ENCODE results near the gene BAZ2B.
A peak's percentile ranks its signal among the peaks of the same experiment; 100 is the strongest.

BAZ2B gene

GRCh38 chr2:159300586-159300985 is 315.8 kb downstream of the BAZ2B start:
- no peak for DNase-seq

DNA sequence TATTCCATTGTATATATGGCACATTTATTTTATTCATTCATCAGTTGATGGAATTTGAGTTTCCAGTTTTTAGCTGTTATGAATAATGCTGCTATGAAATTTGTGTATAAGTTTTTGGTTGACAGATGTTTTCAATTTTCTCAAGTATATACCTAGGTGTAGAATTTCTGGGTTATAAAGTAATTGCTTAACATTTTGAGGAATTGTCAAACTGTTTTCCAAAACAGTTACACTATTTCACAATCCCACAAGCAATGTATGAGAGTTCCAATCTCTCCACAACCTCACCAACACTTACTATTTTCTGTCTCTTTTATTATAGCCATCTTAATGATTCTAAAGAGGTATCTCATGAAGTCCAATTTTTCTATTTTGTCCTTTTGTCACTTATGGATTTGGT is 317.4 kb downstream of the BAZ2B start:
- DNase-seq, result no peak

GRCh38 chr2:159297042-159297707 is 319.2 kb downstream of the BAZ2B start:
- no peak for DNase-seq

GRCh38 chr2:159292157-159292556 is 324.2 kb downstream of the BAZ2B start:
- DNase-seq, result no peak

DNA sequence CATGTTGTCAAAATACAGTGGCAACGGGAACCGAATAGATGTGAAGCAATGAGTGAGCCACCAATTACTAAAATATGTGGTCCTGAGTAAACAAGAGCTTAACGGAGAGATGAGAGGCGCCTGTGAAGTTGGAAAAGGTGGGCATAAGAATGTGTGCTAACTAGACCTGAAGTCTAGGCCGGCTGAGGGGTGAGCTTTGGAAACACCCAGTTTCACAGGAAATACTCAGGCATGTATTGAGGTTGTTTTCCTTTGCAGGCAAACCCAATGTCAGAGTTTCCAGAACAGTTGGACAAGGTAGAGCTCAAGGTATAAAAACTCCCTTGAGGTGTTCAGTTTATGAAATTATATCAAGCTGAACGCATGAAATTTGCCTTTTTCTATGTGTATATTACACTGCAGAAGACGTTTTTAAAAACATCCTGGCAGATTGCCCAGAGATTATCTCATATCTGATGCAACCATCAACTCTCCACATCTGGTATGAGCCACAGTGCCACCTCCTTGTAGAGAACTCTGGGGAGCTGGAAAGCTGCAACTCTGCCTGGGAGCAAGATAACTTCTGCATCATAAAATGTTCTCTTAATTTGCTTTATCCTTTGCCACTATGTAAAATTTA is 325.9 kb downstream of the BAZ2B start:
- peak in 1 of 2 experiments; percentile 53 for DNase-seq

- DNase-seq, result no peak
Observed at GRCh38 chr2:159287733-159288132, 328.6 kb downstream of the BAZ2B start.

DNA sequence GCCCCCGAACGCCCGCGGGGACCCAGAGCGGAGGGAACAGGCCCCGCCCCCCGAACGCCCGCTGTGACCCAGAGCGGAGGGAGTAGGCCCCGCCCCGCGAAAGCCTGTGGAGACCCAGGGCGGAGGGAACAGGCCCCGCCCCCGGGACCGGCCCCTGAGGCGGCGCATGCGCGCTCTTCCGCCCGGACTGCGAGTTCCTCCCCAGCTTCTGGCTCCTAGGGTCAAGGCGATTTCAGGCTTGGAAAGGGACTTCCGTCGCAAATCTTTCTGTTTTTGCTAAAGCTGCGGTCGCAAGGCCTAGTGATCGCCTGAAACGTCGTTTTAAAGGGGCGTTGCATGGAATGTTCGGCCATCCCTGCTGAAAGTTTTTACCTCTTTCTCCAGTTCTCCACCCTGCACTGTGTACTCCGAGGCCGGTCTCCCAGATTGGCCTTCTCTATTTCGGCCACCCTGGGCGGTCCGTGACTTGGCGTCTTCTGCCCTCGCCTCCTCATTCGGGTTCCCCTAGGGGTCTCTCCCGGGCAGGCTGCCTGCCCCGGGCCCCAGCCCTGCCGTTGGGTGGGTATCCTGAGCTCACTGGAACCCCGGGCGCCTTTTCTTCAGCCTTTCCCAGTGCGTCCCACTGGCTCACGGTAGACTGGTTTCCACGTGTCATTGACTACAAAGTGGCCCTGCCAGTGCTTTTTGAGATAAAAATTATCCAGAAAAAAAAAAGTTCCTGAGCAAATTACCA is 329.5 kb downstream of the BAZ2B start:
- DNase-seq, result peak; percentile 87 to 94

DNA sequence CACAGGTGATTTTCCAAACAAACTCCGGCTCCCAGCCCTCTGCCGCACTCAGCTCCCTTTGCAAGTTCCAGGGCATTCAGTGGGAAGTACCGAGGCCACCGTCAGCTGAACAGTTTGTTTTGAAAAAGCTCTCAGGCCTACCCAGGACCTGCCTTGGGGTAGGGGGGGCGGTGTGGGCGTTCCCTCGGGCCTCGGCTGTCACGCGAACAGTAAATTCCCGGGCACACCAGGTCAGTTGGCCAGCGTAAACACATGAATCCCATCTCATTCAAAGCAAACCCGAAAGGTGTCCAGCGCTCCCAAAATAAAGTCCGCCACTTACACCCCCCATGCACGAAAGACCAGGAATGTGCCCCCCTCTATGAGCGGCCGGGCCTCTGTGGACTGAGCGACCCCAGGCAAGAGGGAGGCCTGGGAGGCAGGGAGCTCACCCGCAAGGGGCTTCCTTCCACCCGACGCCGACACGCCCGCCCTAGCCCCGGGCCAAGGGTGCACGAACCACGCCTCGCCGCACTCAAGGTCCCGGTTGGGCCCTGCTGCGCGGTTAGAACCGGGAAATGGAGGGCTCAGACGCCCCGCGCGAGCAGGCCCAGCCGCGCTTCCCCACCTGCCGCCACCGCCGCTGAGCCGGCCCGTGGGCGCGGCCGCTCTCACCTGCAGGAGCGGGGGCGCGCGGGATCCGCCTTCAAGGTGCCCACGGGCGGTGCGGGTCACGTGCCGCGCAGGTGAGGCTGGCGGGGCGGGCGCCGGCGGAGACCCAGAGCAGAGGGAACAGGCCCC is 330.2 kb downstream of the BAZ2B start, which contains the start of gene WDSUB1:
TSS of gene WDSUB1 (minus strand) at position 775 of the 780 bp plus-strand sequence. CDS start 3,634 bp downstream, outside the sequence.
- DNase-seq, result peak; percentile 6 to 24

GRCh38 chr2:159285433-159285832 is 330.9 kb downstream of the BAZ2B start:
- no peak for DNase-seq

DNA sequence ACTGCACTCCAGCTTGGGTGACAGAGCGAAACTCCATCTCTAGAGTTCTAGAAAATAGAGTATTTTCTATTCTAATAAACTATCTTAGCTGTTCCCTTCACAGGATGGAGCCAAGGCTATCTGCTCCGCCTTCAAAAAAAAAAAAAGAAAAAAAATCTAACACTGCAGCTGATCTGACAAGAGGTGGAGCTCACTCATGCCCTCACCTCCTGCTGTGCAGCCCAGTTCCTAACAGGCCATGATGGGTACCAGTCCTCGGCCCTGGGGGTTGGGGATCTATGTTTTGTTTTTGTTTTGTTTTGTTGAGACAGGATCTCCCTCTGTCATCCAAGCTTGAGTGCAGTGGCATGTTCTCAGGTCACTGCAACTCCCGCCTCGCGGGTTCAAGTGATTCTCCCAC is 332.8 kb downstream of the BAZ2B start:
- DNase-seq, result no peak

DNA sequence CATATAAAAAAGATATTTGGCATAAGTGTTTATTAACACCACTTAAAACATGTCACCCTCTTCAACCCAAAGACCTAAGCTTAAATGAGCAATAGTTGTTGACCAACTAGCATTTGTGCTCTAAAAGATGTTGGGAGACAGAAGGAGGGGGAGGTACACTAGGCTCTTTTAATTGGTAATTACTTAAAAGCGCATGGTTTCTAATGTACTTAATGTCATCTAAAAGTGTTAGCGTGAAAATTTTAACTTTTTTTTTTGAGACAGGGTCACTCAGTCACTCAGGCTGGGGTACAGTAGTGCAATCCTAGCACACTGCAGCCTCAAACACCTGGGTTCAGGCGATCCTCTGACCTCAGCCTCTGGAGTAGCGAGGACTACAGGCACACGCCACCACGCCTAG is 335.3 kb downstream of the BAZ2B start:
- no peak for DNase-seq

GRCh38 chr2:159279700-159280099 is 336.6 kb downstream of the BAZ2B start:
- DNase-seq, result no peak

GRCh38 chr2:159275111-159275510 is 341.2 kb downstream of the BAZ2B start:
- no peak for DNase-seq

GRCh38 chr2:159272156-159272555 is 344.2 kb downstream of the BAZ2B start:
- no peak for DNase-seq

DNA sequence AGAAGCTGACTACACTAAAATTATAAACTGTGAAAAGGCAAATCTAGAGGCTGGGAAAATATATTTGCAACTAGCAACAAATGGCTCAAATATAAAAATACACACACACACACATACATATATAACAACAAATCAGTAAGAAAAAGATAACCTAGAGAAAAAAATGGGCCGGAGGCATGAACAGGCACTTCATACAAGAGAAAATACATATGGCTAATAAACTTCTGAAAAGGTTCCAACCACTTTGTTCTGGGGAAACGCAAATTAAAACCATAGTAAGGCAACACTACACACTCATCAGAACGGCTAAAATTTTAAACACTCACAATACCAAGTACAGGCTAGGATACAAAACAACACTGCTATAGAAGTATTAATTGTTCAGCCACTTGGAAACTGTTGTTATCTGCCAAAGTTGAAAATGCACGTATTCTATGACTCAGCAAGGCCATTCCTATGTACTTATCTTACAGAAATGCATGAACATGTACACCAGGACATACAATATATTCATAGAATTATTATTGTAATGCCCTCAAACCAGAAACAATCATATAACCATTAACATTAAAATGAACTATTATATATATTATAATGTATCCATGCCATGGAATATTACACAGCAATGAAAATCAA is 345.5 kb downstream of the BAZ2B start:
- no peak for DNase-seq
